ENCODE data around the gene B3GNT2. TPM values are rescaled to one million over a fixed set of nuclear protein-coding genes. Genes with fewer than 3 reads are reported as not detected.
A peak's percentile ranks its signal among the peaks of the same experiment; 100 is the strongest.
"Not testable (repeated sequence)": the region's sequence is repeated elsewhere in the genome, so short reads cannot be mapped to it uniquely, and the experiment has no call there.

Gene B3GNT2
- total RNA-seq, 1 donor from 2014 or later = 22.6 TPM

DNA sequence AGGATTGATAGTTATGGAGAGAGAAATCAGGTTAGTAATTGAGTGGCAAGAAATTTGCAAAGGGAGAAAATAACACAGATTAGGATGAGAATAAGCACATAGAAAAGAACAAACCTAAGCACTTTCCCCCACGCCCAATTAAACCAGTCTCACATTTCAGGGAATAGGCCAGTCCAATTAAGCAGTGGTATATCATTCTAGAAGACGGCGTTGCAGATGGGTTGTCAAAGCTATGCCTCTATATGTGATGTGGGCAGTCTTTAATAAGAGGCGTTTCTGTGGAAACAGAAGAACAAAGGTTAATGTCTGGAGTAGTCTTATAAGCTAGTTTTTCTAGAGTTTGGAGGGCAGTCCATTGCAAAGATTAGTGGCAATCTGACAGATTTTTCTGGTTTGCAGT, 61.6 kb downstream of the B3GNT2 start:
- TF ChIP-seq, protein P1, sequence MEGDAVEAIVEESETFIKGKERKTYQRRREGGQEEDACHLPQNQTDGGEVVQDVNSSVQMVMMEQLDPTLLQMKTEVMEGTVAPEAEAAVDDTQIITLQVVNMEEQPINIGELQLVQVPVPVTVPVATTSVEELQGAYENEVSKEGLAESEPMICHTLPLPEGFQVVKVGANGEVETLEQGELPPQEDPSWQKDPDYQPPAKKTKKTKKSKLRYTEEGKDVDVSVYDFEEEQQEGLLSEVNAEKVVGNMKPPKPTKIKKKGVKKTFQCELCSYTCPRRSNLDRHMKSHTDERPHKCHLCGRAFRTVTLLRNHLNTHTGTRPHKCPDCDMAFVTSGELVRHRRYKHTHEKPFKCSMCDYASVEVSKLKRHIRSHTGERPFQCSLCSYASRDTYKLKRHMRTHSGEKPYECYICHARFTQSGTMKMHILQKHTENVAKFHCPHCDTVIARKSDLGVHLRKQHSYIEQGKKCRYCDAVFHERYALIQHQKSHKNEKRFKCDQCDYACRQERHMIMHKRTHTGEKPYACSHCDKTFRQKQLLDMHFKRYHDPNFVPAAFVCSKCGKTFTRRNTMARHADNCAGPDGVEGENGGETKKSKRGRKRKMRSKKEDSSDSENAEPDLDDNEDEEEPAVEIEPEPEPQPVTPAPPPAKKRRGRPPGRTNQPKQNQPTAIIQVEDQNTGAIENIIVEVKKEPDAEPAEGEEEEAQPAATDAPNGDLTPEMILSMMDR (conservative IDR thresholded peaks at IDR 0.05; ENCODE audit: low read depth, low read length) = no peak
- DNase-seq (ENCODE audit: low read depth) = no peak
- no peak overlapping the region for H3K4me3 ChIP-seq (ENCODE audit: low read depth, low read length)

DNA sequence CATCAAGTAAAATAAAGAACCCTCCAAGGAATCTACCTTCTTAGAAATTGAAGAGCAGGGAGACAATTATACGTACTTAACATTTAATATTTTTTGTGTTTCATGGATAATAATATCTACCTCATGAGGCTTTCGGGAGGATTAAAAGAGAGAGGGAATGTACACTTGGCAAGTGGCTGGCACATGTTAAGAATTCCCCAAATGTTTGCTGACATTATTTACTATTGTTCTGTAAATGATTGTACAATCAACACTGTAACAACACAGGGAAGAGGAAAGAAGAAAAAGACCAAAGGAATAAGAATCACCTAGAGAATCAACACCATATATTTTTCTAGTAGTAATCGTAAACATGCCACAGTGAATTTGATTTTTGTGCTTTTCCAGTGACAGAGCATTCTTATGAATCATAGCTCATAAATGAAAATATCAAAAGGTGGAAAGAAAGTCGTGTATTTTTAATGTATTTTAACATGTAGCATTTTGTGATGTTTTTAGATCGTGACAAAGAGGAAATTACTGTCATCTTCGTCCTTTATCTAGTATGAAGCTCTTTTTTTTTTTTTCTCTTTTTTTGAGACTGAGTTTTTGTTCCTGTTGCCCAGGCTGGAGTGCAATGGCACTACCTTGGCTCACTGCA, 67.3 kb downstream of the B3GNT2 start:
- TF ChIP-seq, protein P1 (conservative IDR thresholded peaks at IDR 0.05; ENCODE audit: low read depth, low read length) = no peak
- no peak overlapping the region for H3K4me3 ChIP-seq (ENCODE audit: low read depth, low read length)

DNA sequence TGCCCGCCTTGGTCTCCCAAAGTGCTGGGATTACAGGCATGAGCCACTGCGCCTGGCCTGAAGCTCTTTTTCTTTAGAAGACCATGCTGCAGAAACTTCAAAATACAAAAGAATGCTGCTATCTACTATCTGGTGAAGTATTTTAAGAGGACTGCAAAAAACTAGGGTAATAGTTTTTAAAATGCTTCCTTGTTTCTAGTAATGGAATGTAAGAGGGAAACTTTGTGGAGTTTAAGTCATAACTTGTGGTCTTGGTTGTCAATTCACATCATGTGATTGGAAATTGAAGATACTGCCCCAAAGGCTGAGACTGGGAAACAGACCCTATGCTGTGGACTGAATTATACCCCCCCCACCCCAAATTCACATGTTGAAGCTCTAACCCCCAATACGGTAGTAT, 68.3 kb downstream of the B3GNT2 start:
- TF ChIP-seq, protein P1 (conservative IDR thresholded peaks at IDR 0.05; ENCODE audit: low read depth, low read length) = no peak
- H3K4me3 ChIP-seq (ENCODE audit: low read depth, low read length) = no peak overlapping the region

More for the DNA sequence above, 67.3 kb downstream of the B3GNT2 start:
- no peak for DNase-seq (ENCODE audit: low read depth)

DNA sequence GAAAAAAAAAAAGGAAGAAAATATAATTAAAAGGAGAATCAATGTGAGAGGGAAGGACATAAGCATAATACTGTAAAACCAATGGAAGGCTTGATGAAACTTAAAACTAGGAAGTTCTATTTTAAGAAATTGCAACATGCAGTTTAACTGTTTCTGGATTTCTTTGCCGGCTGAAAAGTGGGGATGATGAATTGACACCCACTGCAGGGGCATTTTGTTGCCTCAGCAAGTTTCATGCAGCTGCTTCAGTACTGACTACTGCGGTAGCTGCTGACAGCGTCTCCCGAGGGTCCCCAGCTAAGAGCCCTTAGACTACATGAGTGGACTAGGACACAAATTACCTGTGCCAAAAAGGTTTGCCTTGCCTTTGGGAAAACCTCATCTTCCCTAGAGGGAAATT, 69.2 kb downstream of the B3GNT2 start:
- DNase-seq (ENCODE audit: low read depth) = no peak
- no peak overlapping the region for H3K4me3 ChIP-seq (ENCODE audit: low read depth, low read length)
- TF ChIP-seq, protein P1 (conservative IDR thresholded peaks at IDR 0.05; ENCODE audit: low read depth, low read length) = no peak

More for the DNA sequence above, 68.3 kb downstream of the B3GNT2 start:
- DNase-seq (ENCODE audit: low read depth) = no peak

DNA sequence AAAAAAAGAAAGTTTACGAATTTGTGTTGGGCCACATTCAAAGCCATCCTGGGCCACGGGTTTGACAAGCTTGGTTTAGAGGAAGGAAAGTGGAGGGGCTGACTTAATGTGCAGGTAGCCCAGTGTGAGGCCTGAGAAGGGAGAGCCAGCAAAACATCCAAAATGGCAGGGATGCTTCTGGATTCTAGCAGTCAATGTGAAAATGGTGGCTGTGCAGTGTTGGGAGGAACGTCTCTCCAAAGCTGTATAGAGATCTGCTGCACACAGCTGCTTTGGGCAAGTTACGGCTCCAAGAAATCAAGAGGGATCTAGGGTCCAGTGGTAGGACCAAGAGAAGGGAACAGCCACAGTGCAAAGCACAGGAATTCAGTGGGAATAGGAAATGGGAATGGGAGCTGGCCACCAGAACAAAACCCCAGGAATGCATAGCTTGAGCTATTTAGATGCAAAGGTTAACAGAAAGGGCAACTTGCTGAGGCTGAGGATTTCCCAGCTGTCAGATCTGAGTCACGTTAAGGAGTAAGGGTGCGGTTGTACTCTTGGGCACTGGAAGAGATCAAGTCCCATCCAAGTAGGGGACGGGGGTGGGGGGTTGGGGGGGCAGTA, 70.6 kb downstream of the B3GNT2 start:
- peak; percentile 44 for DNase-seq (ENCODE audit: low read depth)
- TF ChIP-seq, protein P1 (conservative IDR thresholded peaks at IDR 0.05; ENCODE audit: low read depth, low read length) = no peak
- no peak overlapping the region for H3K4me3 ChIP-seq (ENCODE audit: low read depth, low read length)

DNA sequence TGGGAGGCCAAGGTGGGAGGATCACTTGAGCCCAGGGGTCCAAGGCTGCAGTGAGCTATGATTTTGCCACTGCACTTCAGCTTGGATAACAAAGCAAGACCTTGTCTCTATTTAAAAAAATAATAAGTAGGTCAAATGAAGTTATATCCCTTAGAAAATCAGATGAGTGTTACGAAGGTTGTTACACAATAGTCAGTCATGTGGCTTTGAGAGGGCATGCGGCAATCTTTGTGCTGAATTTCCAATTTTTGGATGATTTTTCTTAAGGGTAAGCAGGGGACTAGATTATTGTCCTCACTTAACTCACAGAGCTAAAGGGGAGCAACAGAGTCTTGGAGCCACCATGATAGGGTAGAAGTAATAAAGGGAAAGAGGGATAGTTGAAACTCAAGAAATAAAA, 71.8 kb downstream of the B3GNT2 start:
- no peak for DNase-seq (ENCODE audit: low read depth)
- no peak overlapping the region for H3K4me3 ChIP-seq (ENCODE audit: low read depth, low read length)
- TF ChIP-seq, protein P1 (conservative IDR thresholded peaks at IDR 0.05; ENCODE audit: low read depth, low read length) = no peak

DNA sequence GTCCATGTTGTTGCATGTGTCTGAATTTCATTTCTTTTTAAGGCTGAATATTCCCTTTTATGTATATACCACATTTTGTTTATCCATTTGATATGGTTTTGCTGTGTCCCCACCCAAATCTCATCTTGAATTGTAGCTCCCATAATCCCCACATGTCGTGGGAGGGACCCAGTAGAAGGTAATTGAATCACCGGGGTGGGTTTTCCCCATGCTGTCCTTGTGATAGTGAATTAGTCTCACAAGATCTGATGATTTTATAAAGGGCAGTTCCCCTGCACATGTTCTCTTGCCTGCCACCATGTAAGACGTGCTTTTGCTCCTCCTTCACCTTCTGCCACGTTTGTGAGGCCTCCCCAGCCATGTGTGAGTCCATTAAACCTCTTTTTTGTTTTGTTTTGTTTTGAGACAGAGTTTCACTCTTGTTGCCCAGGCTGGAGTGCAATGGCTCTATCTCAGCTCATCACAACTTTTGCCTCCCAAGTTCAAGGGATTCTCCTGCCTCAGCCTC, 72.8 kb downstream of the B3GNT2 start:
- not testable (repeated sequence) for DNase-seq (ENCODE audit: low read depth); H3K4me3 ChIP-seq (ENCODE audit: low read depth, low read length)

All from epithelial cell of proximal tubule (primary cell).